ENCODE measurements around the gene VGLL4. TPM values are rescaled to one million over a fixed set of nuclear protein-coding genes. Genes with fewer than 3 reads are reported as not detected.

Gene VGLL4
- polyA plus RNA-seq, 2 of the 4 experiments (the other 2 are of a cell fraction) = 24.7 to 28.1 TPM

GRCh38 chr3:11570251-11570650, 73.5 kb downstream of the VGLL4 start (continued):
- TF ChIP-seq HES2 (IDR thresholded peaks at IDR 0.05) (no peak), GATA3 (IDR thresholded peaks at IDR 0.05; ENCODE audit: borderline replicate concordance) (no peak), KDM5A (IDR thresholded peaks at IDR 0.05) (no peak), CEBPB (IDR thresholded peaks at IDR 0.05) (no peak)

GRCh38 chr3:11569156-11569741, 74.5 kb downstream of the VGLL4 start:
- no peak for FAIRE-seq
- CTCF ChIA-PET = interaction anchor here (0.9 to 3.3 kb wide), 6 partner anchors 12 to 235 kb away, joined by 3 to 11 read pairs (median 4); no protein-coding TSS in a partner anchor
- Histone ChIP-seq H3K9me3 (no peaks in the 10 kb centered on the region), H3K4me3 (no peak overlapping the region; the same call in 2 of the 3 replicates), H3K4me1 (peaks cover 22% of the 10 kb centered on the region), H3K4me2 (peak overlapping the region; percentile 91), H3K27ac (peak overlapping the region; percentile 87 to 93)
- TF ChIP-seq ZFP36 (IDR thresholded peaks at IDR 0.05; ENCODE audit: borderline replicate concordance, partially characterized antibody) (no peak), EP300 (IDR thresholded peaks at IDR 0.05) (no peak), KDM1A (IDR thresholded peaks at IDR 0.05; ENCODE audit: low read depth) (no peak), NFE2L2 (conservative IDR thresholded peaks at IDR 0.05; ENCODE audit: low read length) (no peak)
- no peak for DNase-seq (ENCODE audit: low read depth in 1 of 2, low spot score in 1 of 2)
- peak in 1 of 2 experiments; percentile 10; a peak in 3 of 6 replicates for ATAC-seq
- WGBS (ENCODE audit: missing lambda C conversion rate) = 93% methylated on average over 13 of the region's 13 CpGs
- POLR2A ChIA-PET = interaction anchor here (1.2 to 1.8 kb wide), 2 partner anchors 10 to 31 kb away, joined by 3 to 8 read pairs; no protein-coding TSS in a partner anchor

GRCh38 chr3:11568503-11569155, 75.1 kb downstream of the VGLL4 start:
- peak; percentile 52 to 78 for DNase-seq (ENCODE audit: low read depth in 1 of 2, low spot score in 1 of 2)
- H3K27ac ChIP-seq = peak overlapping the region; percentile 87 to 93
- H3K9me3 ChIP-seq = no peaks in the 10 kb centered on the region
- POLR2A ChIA-PET = interaction anchor here (0.7 to 1.8 kb wide), 4 partner anchors 9 to 75 kb away, joined by 3 to 8 read pairs (median 3); partner anchors contain the start of gene VGLL4
- TF ChIP-seq BCL3 (IDR thresholded peaks at IDR 0.05) (no peak), PBX3 (IDR thresholded peaks at IDR 0.05) (no peak), RAD21 (conservative IDR thresholded peaks at IDR 0.05 in 1 of 2, IDR thresholded peaks at IDR 0.05 in 1 of 2) (0 out of 5 replicates have a peak, but pooled peaks of 1 of the 2 experiments have one; percentile 10), MYC (IDR thresholded peaks at IDR 0.05; ENCODE audit: borderline replicate concordance, low read length) (0 out of 2 replicates have a peak, but pooled peaks have one; percentile 29), USF2 (IDR thresholded peaks at IDR 0.05) (peak; percentile 49), MAX (IDR thresholded peaks at IDR 0.05) (0 out of 2 replicates have a peak, but pooled peaks have one; percentile 23), HOXB5 (CRISPR knock-in tag; IDR thresholded peaks at IDR 0.05) (no peak)
- peak overlapping the region; percentile 91 for H3K4me2 ChIP-seq
- H3K4me1 ChIP-seq = peaks cover 22% of the 10 kb centered on the region
- CTCF ChIA-PET = interaction anchor here (0.7 to 3.3 kb wide), 9 partner anchors 12 to 254 kb away, joined by 3 to 11 read pairs (median 4); no protein-coding TSS in a partner anchor
- no peak for FAIRE-seq
- H3K4me3 ChIP-seq = peak overlapping the region; percentile 26
- peak; percentile 79 to 85 for ATAC-seq
- WGBS (ENCODE audit: missing lambda C conversion rate) = 30% methylated on average over 23 of the region's 29 CpGs

Data from A549 (cell line).